Subcutaneous adipose tissue (tissue), 4 donors: Measurements from ENCODE around the gene CIROP. TPM values are rescaled to one million over a fixed set of nuclear protein-coding genes. Genes with fewer than 3 reads are reported as not detected.

Source experiments
- total RNA-seq, 4 donors: library from RNA; depleted of rRNA; stranded (reverse); fragments of >200 nt; gene quantifications; one replicate each; pipeline ENCODE4 v1.1.0, GENCODE V29; 2016
- TF ChIP-seq, protein P1 (sequence below): fragments of 450-650 bp; IDR thresholded peaks from one replicate; pipeline ENCODE4 v1.5.1; 2016; ENCODE audit warnings: low read depth, mild to moderate bottlenecking, control low read depth, antibody characterized with exemption, moderate library complexity

CIROP gene
- total RNA-seq, 4 donors from 2014 or later, result not detected

DNA sequence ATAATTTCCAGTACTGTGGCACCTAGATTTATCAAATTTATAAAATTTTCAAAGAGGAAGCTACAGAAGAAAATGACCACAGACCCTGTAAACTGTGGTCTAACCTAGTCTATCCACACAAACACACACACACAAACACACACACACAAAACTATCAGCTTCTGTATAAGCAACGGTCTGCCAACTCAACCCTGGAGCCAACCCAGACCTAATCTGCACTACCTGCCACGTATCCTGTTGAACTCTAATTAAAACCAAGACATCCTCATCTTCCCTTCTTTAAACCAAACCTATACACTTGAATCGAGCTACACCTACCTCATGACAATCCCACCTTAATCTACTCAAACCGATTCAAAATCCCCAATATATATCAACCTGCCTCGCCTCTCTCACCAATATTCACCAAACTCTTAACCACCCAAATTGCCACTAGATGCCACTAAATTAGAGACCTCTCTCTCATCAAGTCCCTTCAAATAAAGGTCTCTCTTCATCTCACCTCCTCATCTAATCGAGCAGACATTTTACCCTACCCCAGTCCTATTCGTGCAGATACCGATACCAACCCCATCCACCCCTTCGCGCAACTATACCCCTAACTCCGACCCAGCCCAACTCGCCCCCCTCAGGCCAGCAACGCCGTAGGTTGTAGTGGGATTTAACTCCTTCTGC lies 10.7 kb downstream of the CIROP start:
- TF ChIP-seq, protein P1, sequence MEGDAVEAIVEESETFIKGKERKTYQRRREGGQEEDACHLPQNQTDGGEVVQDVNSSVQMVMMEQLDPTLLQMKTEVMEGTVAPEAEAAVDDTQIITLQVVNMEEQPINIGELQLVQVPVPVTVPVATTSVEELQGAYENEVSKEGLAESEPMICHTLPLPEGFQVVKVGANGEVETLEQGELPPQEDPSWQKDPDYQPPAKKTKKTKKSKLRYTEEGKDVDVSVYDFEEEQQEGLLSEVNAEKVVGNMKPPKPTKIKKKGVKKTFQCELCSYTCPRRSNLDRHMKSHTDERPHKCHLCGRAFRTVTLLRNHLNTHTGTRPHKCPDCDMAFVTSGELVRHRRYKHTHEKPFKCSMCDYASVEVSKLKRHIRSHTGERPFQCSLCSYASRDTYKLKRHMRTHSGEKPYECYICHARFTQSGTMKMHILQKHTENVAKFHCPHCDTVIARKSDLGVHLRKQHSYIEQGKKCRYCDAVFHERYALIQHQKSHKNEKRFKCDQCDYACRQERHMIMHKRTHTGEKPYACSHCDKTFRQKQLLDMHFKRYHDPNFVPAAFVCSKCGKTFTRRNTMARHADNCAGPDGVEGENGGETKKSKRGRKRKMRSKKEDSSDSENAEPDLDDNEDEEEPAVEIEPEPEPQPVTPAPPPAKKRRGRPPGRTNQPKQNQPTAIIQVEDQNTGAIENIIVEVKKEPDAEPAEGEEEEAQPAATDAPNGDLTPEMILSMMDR, result no peak

DNA sequence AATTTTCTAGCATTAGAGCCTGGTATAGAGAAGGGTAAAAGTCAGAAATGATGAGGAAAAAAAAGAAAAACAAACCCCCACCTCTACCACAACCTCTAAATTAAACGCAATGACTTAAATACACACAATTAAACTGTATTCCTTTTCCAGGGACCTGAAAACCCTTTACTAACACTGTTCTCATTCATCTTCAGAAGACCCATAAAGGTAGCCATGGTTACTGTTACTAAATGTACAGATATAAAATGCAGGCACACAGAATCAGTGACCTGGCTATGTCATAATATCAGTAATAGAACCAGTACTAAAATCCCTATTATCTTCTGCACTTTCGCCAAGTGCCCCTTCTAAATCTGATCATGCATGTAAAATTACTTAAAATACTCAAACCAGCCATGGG lies 11.3 kb downstream of the CIROP start:
- TF ChIP-seq, protein P1, result no peak

DNA sequence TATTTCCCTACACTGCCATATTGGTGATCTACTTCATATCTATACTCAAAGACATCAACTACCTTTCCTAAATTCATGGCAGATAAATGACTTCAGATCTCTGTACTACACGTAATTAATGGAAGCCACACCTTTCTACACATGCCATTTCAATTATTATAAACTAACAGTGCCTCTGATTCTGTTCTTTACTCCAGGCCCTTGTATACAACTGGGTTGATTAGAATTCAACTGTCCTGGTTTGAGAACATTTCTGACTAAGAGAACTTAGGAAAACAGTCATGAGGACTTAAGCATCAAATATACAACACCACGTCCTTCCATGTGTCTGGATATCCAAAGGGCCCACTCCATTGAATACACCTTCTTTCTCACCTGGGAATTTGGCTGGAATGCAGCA lies 11.7 kb downstream of the CIROP start:
- TF ChIP-seq, protein P1, result no peak

DNA sequence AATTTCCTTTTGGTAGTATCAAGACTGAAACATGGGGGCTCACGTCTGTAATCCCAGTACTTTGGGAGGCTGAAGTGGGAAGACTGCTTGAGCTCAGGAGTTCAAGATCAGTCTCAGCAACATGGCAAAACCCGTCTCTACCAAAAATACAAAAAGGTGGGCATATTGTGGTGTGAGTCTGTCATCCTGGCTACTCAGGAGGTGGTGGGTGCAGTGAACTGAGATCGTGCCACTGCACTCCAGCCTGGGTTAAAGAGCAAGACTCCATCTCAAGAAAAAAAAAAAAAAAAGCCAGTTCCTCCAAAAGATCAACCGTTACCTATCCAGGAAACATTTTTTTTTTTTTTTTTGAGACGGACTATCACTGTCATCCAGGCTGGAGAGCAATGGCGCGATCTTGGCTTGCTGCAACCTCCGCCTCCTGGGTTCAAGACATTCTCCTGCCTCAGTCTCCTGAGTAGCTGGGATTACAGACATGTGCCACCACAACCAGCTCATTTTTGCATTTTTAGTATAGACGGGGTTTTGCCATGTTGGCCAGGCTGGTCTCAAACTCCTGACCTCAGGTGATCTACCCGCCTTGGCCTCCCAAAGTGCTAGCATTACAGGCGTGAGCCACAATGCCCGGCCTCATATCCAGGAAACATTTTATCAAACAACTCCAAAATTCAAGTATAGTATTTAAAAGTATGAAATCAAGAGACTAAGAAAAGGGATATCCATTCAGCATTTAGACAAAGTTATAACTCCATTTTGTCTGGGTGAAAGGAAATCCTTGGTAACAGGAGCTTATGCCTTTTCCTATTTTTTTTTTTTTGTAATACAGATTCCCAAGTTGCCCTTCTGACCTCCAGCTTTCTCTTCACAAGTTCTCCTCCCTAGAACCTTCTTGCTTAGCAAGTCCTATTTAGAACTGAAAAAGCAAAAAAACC lies 13.2 kb downstream of the CIROP start:
- TF ChIP-seq, protein P1, result no peak

DNA sequence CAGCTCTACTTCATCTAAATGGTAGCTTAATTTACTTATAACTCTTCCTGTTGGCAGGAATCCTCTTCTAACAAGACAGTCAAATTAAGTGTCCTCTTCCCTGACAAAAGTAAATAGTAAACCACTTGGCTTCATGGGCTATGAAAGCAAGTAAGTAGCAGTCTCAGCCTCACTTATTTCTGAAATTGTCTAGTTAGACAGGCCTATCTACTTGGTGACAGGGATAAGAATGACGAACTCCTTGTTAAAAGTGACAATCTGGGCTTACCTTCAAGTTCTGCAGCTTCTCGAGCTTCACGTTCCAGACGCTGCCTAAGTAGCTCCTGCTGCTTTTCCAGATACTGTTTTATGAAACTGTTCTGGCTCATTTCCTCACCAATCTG lies 14.5 kb downstream of the CIROP start:
- TF ChIP-seq, protein P1, result no peak

DNA sequence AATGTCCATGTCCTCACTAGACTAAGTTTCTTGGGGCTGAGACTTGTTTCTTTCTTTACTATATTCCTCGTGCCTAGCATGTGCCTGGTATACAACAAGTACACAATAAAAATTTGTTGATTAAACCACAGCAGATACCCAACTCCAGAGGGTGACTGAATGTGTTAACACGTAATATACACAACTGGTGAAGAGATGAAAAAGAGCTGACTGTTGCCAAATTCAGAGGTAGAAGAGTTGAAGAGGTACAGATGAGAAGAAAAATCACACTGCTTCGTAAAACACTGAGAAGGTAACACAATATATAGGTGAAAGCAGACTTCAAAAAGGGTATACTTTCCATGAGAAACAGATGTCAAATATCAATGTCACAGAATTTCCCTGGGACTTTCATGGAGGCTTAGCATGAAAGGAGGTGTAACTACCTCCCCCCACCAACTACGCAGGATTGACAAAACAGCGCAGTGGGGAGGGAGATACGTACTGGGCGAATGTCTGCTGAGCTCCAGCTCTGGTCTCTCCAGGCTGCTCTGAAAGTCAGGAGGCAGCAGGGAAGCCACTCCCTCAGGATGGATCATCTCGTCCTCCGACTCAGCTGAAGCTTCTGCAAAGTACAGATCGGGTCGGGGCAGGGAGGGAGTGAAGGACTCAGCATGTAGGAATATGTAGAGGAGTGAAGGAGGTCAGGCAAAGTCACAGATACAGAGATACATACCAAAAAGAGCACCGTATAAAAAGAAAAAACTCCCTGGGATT lies 15.1 kb downstream of the CIROP start:
- TF ChIP-seq, protein P1, result no peak

DNA sequence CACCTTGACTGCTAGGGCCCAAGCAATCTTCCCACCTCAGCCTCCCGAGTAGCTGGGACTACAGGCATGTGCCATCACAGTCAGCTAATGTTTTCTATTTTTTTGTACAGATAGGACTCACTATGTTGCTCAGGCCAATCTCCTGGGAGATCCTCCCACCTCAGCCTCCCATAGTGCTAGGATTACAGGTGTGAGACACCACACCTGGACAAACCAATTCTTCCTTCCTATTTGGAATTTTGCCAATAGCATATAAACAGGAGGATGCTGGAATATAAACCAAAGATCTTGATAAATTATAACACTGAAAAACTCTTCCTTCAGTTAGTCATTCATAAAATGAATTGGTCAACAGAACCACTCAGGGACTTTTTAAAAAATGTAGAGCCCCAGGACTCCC lies 18.2 kb downstream of the CIROP start:
- TF ChIP-seq, protein P1, result no peak
